Measurements from ENCODE around the gene SRRM3. TPM values are rescaled to one million over a fixed set of nuclear protein-coding genes. Genes with fewer than 3 reads are reported as not detected.
"Not testable (repeated sequence)": the region's sequence is repeated elsewhere in the genome, so short reads cannot be mapped to it uniquely, and the experiment has no call there.

Gene SRRM3
- total RNA-seq: not detected

DNA sequence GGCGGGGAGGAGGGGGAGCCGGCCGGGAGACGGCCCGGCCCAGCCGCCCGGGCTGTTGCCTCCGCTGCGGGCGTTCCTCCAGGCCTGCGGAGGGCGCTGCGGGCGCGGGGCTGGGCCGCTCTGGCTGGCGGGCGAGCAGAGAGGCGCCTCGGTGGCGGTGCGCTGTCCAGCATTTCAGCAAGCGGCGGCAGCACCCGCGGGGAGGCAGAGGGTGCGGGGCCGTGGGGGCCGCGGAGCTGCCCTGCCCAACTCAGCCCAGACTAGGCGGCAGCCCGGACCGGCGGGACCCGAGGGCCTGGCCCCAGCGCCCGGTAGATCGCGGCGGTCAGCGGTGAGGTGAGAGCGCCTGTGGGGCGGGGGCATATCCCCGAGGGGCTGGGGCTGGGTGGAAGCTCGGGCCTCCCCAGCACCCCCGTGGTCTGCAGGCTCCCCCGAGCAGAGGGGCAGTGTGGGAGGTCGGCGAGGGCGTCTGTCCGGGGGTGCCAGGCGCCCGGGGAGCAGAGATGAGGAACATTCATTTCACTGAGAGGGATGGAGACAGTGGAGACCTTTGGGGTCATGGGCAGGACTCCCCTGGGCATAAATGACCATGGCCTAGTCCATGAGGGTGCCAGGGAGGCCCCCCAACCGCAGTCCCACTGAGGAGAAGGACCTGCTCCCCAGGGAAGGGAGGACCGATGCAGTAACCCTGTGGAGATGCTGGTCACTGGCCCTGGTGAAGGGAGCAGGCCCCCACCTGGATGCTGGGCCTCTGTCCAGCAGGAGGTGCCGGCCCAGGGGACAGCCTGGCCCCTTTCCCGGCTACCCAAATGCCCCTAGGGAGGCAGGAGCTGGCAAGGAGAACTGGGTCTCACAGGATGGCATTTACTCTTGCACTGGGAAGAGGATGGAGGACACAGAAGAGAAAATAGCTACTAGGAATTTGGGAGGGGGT lies at the start of gene SRRM3:
SRRM3 (plus strand) TSS at position 165 of the 934 bp plus-strand sequence. CDS start 33,171 bp downstream, outside the sequence.
- POLR2A ChIA-PET: interaction anchor here (0.5 kb wide), 1 partner anchor 12 kb away, joined by 5 read pairs; no protein-coding TSS in a partner anchor
- CTCF ChIA-PET: interaction anchor here (0.7 to 2.2 kb wide), 5 partner anchors 8 to 112 kb away, joined by 3 to 7 read pairs (median 4); no protein-coding TSS in a partner anchor

DNA sequence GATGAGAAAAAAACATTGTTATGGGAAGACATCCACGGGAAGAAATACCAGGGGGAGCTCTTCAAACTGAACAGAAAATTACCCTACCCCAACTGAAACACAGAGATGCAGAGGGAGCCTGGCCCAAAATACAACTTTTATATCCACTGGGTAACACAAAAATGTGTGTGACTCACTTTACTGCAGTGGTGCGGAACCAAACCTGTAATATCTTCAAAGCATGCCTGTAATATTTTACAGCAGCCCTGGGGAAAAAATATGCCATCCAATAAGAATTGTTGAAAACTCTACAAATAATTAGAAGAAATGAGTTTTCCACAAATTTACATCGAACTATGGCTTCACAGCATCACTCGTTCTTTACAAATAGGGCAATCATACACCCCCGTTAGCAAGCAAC lies 49.8 kb upstream of the SRRM3 start:
- CTCF ChIA-PET: interaction anchor here (0.7 kb wide), 2 partner anchors 111 to 1105 kb away, joined by 3 to 4 read pairs; no protein-coding TSS in a partner anchor
- POLR2A ChIA-PET: no interaction called here

GRCh38 chr7:76153571-76154230 lies 48.0 kb upstream of the SRRM3 start:
- CTCF ChIA-PET: not testable (repeated sequence)
- POLR2A ChIA-PET: interaction anchor here (0.6 kb wide), 1 partner anchor 15 kb away, joined by 5 read pairs; no protein-coding TSS in a partner anchor

DNA sequence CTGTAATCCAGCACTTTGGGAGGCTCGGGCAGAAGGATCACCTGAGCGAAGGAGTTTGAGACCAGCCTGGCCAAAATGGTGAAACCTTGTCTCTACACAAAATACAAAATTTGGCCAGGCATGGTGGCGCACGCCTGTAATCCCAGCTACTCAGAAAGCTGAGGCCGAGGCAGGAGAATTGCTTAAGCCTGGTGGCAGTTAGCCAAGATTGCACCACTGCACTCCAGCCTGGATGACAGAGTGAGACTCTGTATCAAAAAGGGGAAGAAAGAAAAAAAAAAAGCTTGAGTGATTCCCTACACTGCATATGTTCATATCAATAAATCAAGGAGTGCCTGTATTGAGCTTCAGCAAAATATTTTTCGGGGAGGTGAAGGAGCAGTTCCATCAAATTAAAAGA lies 45.8 kb upstream of the SRRM3 start:
- CTCF ChIA-PET: interaction anchor here (0.8 kb wide), 1 partner anchor 22 kb away, joined by 3 read pairs; no protein-coding TSS in a partner anchor
- POLR2A ChIA-PET: no interaction called here

- CTCF ChIA-PET, POLR2A ChIA-PET: not testable (repeated sequence)
Measured at GRCh38 chr7:76156992-76157685, 44.6 kb upstream of the SRRM3 start.

DNA sequence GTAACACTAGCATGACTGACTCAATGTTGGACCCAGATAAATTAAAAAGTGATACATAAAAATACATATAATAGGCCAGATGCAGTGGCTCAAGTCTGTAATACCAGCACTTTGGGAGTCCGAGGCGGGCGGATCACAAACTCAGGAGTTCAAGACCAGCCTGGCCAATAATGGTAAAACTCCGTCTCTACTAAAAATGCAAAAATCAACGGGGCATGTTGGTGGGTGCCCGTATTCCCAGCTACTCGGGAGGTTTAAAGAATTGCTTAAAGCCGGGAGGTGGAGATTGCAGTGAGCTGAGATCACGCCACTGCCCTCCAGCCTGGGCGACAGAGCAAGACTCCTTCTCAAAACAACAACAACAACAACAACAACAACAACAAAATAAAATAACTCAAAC lies 43.3 kb upstream of the SRRM3 start:
- POLR2A ChIA-PET, CTCF ChIA-PET: not testable (repeated sequence)

GRCh38 chr7:76162416-76163170 lies 39.1 kb upstream of the SRRM3 start:
- CTCF ChIA-PET, POLR2A ChIA-PET: not testable (repeated sequence)

DNA sequence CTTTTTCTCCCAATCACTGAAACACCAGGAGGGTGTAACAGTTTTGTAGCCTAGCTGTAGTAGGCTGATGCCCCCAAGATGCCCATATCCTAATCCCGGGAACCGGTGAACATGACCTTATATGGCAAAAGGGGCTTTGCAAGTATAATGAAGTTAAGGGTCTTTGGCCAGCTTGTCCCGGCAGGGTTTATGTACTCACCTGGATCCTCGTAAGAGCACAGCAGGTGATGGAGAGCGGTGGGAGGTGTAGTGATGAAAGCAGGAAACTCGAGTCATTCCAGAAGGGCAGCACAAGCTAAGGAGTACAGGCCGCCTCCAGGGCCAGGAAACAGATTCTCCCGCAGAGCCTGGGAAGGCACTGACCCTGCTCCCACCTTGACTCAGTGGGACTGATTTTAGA lies 37.9 kb upstream of the SRRM3 start:
- POLR2A ChIA-PET: not testable (repeated sequence)
- CTCF ChIA-PET: interaction anchor here (1.1 kb wide), 1 partner anchor 24 kb away, joined by 4 read pairs; no protein-coding TSS in a partner anchor

DNA sequence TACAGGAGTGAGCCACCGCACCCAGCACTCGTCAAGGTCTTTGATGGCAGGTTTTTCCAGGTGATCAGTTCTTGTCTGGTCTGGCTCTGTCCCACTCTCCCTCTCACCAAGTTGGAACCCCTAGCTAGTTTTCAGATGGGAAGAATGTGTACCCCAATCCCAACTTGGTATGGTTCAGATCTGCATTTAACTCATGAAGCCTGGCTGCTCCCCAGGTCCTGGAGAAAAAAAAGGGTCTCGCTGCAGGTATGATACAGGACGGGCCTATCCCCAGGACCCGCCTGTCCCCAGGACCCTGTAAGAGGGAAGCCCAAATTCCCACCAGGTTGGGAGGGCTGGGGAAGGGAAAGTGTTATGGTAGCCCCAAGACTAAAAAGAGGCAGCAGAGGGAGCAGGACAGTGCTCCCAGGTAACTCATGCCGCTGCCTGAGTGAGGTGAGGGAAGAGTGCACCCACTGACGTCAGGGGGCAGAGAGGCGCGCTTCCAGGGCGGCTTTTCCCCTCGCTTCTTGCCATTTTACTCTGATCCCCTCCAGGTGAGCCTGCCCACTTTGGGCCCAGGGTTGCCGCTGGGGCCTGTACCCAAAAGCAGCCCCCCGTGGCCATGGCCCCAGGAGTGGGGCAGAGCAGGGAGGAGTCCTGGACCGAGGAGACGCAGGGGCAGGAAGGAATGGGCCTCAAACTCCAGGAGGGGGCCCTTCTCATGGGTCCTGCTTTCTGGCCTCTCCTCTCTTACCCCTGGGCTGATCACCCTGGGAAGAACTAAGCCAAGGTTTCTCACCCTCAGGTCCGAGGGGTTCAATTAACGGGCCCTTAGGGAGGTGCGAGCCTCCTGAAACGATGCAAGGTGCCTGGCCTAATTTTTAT lies 36.4 kb upstream of the SRRM3 start:
- ChIA-PET POLR2A (interaction anchor here (0.6 kb wide), 2 partner anchors 117 to 487 kb away, joined by 5 to 7 read pairs; no protein-coding TSS in a partner anchor), CTCF (no interaction called here)

DNA sequence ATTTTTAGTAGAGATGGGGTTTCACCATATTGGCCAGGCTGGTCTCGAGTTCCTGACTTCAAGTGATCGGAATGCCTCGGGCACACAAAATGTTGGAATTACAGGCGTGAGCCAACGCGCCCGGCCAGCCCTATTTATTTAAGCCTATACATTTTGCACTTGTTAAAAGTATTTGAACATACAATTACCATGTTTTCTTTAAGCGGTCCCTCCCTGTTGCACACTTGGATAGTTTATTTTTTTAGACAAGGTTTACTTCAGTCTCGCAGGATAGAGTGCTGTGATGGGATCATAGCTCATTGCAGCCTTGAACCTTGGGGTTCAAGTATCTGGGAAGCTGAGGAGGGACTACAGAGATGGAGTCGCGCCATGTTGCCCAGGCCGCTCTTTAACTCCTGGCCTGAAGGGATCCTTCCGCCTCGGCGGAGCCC lies 35.7 kb upstream of the SRRM3 start:
- ChIA-PET CTCF (interaction anchor here (0.6 to 1.5 kb wide), 4 partner anchors 125 to 426 kb away, joined by 3 to 6 read pairs (median 4); no protein-coding TSS in a partner anchor), POLR2A (interaction anchor here (0.6 to 0.8 kb wide), 2 partner anchors 116 to 228 kb away, joined by 3 to 7 read pairs; no protein-coding TSS in a partner anchor)

GRCh38 chr7:76166404-76167255 lies 35.1 kb upstream of the SRRM3 start:
- ChIA-PET CTCF (interaction anchor here (0.6 to 2.4 kb wide), 7 partner anchors 12 to 451 kb away, joined by 3 to 13 read pairs (median 4); partner anchors contain the start of genes MDH2 and STYXL1), POLR2A (interaction anchor here (0.5 to 0.8 kb wide), 3 partner anchors 116 to 228 kb away, joined by 3 to 7 read pairs (median 7); no protein-coding TSS in a partner anchor)

- ChIA-PET CTCF (interaction anchor here (1.0 kb wide), 1 partner anchor 11 kb away, joined by 3 read pairs; no protein-coding TSS in a partner anchor), POLR2A (no interaction called here)
Measured at GRCh38 chr7:76173566-76174205, 28.0 kb upstream of the SRRM3 start.

- POLR2A ChIA-PET: not testable (repeated sequence)
- CTCF ChIA-PET: interaction anchor here (0.9 to 3.0 kb wide), 4 partner anchors 10 to 141 kb away, joined by 3 to 32 read pairs (median 16); no protein-coding TSS in a partner anchor
Measured at GRCh38 chr7:76176951-76177350, 24.7 kb upstream of the SRRM3 start.

GRCh38 chr7:76179686-76180085 lies 22.0 kb upstream of the SRRM3 start:
- POLR2A ChIA-PET: no interaction called here
- CTCF ChIA-PET: interaction anchor here (1.1 to 1.5 kb wide), 2 partner anchors 67 to 134 kb away, joined by 3 to 4 read pairs; no protein-coding TSS in a partner anchor

GRCh38 chr7:76182225-76182960 lies 19.3 kb upstream of the SRRM3 start:
- POLR2A ChIA-PET: no interaction called here

More at GRCh38 chr7:76182225-76182960, 19.3 kb upstream of the SRRM3 start:
- CTCF ChIA-PET: no interaction called here
